Activated CD4-positive, alpha-beta T cell treated with anti-CD3 and anti-CD28 coated beads for 48 hours (primary cell): ENCODE results near the gene DLGAP5.

Source experiments
- DNase-seq: peaks from one replicate; pipeline ENCODE4 v3.0.0-alpha.2; 2020

DLGAP5 gene

DNA sequence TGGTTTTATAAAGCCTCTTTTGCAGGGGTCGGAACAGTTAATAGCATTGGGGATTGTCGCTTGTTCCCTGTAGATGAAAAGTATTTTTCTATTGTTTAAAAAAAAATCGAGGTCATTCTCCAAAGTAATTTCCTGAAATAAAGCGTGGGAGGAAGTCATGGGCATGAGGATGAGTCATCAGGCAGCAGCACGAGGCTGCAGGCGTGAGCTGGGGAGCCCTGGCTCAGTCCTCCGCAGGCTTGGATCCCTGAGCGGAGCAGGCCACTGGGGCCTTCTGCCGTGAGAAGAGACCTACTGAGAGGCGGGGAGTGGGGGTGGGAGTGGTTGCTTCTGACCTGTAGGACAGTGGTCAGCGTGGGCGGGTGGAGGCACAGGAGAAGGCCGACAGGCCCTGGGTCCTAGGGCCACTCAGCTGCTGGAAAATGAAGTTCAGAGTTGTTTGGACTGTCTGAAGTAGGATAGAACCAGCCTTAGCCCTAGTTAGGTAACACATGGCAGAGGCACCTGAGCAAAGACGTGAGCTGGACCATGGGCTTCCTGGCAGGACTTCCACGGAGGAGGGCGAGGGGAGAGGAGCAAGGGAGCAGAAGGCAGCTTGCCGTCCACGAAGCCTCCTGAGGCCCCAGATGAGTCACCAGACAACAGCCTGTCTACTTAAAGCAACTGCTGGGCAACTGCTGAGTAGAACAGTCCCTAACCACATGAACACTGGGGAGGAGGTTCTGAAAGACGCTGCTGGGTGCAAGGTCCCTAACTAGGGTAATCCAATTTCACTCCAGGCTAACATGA, 83.4 kb downstream of the DLGAP5 start:
- DNase-seq = peak; percentile 50

- DNase-seq = no peak
Observed at GRCh38 chr14:55105991-55106390, 85.4 kb downstream of the DLGAP5 start.

DNA sequence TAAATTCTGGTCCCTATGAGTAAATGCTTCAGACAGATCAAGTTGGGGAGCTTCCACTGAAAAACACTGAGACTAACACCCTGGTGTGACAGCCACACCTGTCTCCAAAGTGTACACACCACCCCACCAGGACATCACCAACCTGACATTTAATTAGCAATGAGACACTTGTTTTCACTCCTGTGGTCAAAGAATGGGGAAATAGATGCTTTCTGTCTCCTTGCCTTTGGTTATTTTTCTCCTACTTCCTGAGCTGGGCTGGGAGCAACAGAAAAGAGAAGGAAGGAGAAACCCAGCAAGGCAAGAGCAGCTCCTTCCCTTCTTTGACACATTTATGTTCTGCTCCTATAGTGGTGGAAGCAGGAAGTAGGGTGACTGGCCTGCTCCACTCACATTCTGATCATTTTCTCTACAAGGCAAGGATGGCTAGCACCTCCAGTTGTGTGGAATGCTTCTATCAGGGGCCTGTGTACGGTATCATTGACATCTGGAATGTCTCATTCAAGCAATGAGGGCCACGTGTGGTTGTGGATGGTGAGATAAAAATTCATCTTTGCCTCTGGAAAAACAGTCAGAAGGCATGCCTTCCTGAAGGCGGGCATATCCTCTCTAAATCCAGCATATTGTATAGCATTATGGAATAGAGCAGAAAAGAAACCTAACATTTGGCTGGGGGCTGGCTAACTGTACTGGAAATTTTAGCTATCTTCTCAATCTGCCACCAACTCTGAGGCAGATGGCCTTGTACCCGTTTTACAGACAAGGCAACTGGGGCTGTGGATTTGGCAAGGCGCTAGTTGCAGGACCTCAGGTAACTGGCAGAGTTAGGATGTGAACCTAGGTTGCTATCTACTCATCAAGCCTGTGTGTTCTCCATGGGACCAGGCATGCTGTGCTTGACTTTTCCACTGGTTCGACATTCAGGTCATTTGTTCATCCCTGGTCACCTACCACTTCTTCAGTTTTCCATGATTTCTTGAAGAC, 87.1 kb downstream of the DLGAP5 start:
- no peak for DNase-seq

- peak; percentile 61 for DNase-seq
Observed at GRCh38 chr14:55103005-55103640, 88.3 kb downstream of the DLGAP5 start.

GRCh38 chr14:55102141-55102621, 89.2 kb downstream of the DLGAP5 start:
- peak; percentile 54 for DNase-seq

DNA sequence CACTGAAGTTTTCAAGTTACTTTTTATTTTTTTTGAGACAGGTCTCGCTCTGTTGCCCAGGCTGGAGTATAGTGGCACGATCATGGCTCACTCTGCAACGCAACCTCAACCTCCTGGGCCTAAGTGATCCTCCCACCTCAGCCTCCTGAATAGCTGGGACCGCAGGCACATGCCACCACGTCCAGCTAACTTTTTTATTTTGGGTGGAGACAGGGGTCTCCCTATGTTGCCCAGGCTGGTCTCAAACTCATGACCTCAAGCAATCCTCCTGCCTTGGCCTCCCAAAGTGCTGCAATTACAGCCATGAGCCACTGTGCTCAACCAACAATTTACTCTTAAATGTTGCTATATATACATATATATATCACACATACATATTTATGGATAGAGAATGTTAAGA, 89.7 kb downstream of the DLGAP5 start:
- no peak for DNase-seq

- no peak for DNase-seq
Observed at GRCh38 chr14:55099756-55100155, 91.6 kb downstream of the DLGAP5 start.

- no peak for DNase-seq
Observed at GRCh38 chr14:55098561-55098898, 92.9 kb downstream of the DLGAP5 start.
